Mesenchymal stem cell (in vitro differentiated cells and primary cell): ENCODE measurements around the gene CAPN1.

ENCODE experiments used
- DNase-seq: peaks from one replicate; pipeline ENCODE4 v3.0.0-alpha.2; 2013
- H2AFZ ChIP-seq: one replicate; pipeline ENCODE4 v1.6.1; 2013; ENCODE audit warnings: low read depth, mild to moderate bottlenecking, control low read depth, inconsistent platforms, low read length, moderate library complexity
- H2AK5ac ChIP-seq: 2 replicates; pipeline ENCODE4 v1.6.1; 2013; ENCODE audit warnings: low read length, moderate library complexity, mild to moderate bottlenecking, inconsistent platforms; ENCODE audit not compliant: severe bottlenecking
- H2BK120ac ChIP-seq: one replicate; pipeline ENCODE4 v1.6.1; 2013; ENCODE audit warnings: low read depth, mild to moderate bottlenecking, inconsistent platforms, low read length, moderate library complexity
- H2BK12ac ChIP-seq, 2 experiments: one replicate each; pipeline ENCODE4 v1.6.1; 2013; ENCODE audit warnings: inconsistent platforms in 2 of 2, low read length in 2 of 2, mild to moderate bottlenecking in 2 of 2, moderate library complexity in 2 of 2, control low read depth in 1 of 2
- H2BK15ac ChIP-seq: one replicate; pipeline ENCODE4 v1.6.1; 2013; ENCODE audit warnings: mild to moderate bottlenecking, low read depth, inconsistent platforms; ENCODE audit not compliant: poor library complexity, severe bottlenecking
- H2BK5ac ChIP-seq: 2 replicates; pipeline ENCODE4 v1.6.1; 2013; ENCODE audit warnings: low read depth, mild to moderate bottlenecking, low read length, control low read depth, inconsistent platforms; ENCODE audit not compliant: poor library complexity, severe bottlenecking
- H3K14ac ChIP-seq, 2 experiments: one replicate each; pipeline ENCODE4 v1.6.1; 2013; ENCODE audit warnings: inconsistent platforms in 2 of 2, low read length in 2 of 2, control low read depth in 1 of 2, mild to moderate bottlenecking in 1 of 2, moderate library complexity in 1 of 2
- H3K18ac ChIP-seq, 2 experiments: one replicate each; pipeline ENCODE4 v1.6.1; 2013; ENCODE audit warnings: inconsistent platforms in 2 of 2, low read length in 2 of 2, control low read depth in 1 of 2, low read depth in 1 of 2, mild to moderate bottlenecking in 1 of 2
- H3K23ac ChIP-seq, 2 experiments: one replicate each; pipeline ENCODE4 v1.6.1; 2013; ENCODE audit warnings: inconsistent platforms in 2 of 2, low read length in 2 of 2, mild to moderate bottlenecking in 2 of 2, moderate library complexity in 2 of 2, control low read depth in 1 of 2
- H3K27ac ChIP-seq: 2 replicates; pipeline ENCODE4 v1.5.1; 2013; ENCODE audit warnings: mild to moderate bottlenecking, moderate library complexity, low read length, control low read depth, inconsistent platforms; ENCODE audit not compliant: poor library complexity, severe bottlenecking
- H3K27me3 ChIP-seq, 2 experiments: 2 replicates each; pipeline versions ENCODE4 v1.6.1 to v1.7.0; 2013; ENCODE audit warnings: low read length in 2 of 2, mild to moderate bottlenecking in 2 of 2, moderate library complexity in 2 of 2, control low read depth in 1 of 2, inconsistent platforms in 1 of 2; ENCODE audit not compliant: control insufficient read depth in 1 of 2, insufficient read depth in 1 of 2
- H3K36me3 ChIP-seq, 2 experiments: 2 replicates each; pipeline versions ENCODE4 v1.6.1 to v1.7.0; 2013; ENCODE audit warnings: low read length in 2 of 2, control low read depth in 1 of 2, inconsistent platforms in 1 of 2, low read depth in 1 of 2, mild to moderate bottlenecking in 1 of 2; ENCODE audit not compliant: insufficient read depth in 2 of 2, control insufficient read depth in 1 of 2
- H3K4ac ChIP-seq, 2 experiments: one replicate each; pipeline ENCODE4 v1.6.1; 2013; ENCODE audit warnings: inconsistent platforms in 2 of 2, low read length in 2 of 2, mild to moderate bottlenecking in 2 of 2, moderate library complexity in 2 of 2, control low read depth in 1 of 2, low read depth in 1 of 2
- H3K4me1 ChIP-seq: 2 replicates; pipeline ENCODE4 v1.6.1; 2013; ENCODE audit warnings: low read depth, low read length, control low read depth; ENCODE audit not compliant: control insufficient read depth, insufficient read depth
- H3K4me2 ChIP-seq: 2 replicates; pipeline ENCODE4 v1.6.1; 2013; ENCODE audit warnings: low read length, mild to moderate bottlenecking, inconsistent platforms; ENCODE audit not compliant: poor library complexity, severe bottlenecking
- H3K4me3 ChIP-seq, 2 experiments: 2 replicates each; pipeline versions ENCODE4 v1.5.1 to v1.7.0; 2013; ENCODE audit warnings: low read length in 2 of 2, mild to moderate bottlenecking in 2 of 2, control low read depth in 1 of 2, low read depth in 1 of 2; ENCODE audit not compliant: insufficient read depth in 1 of 2
- H3K79me1 ChIP-seq: replicated peaks from 2 replicates; pipeline ENCODE4 v1.6.1; 2013; ENCODE audit warnings: mild to moderate bottlenecking, control low read depth, low read length, inconsistent platforms; ENCODE audit not compliant: poor library complexity, severe bottlenecking
- H3K9ac ChIP-seq: 2 replicates; pipeline ENCODE4 v1.7.0; 2013; ENCODE audit warnings: mild to moderate bottlenecking, low read length, moderate library complexity
- H3K9me3 ChIP-seq: 2 replicates; pipeline ENCODE4 v1.7.0; 2013; ENCODE audit warnings: mild to moderate bottlenecking, low read length; ENCODE audit not compliant: control insufficient read depth
- H4K8ac ChIP-seq: one replicate; pipeline ENCODE4 v1.6.1; 2013; ENCODE audit warnings: inconsistent platforms, mild to moderate bottlenecking, low read length, moderate library complexity
- H4K91ac ChIP-seq: one replicate; pipeline ENCODE4 v1.6.1; 2013; ENCODE audit warnings: mild to moderate bottlenecking, low read length, inconsistent platforms
- WGBS: methylation state at CpG from one replicate; pipeline ENCODE4 v1.1.7; 2013; ENCODE audit warnings: mixed read lengths; 5-methylcytosine and 5-hydroxymethylcytosine counted together

Gene CAPN1

DNA sequence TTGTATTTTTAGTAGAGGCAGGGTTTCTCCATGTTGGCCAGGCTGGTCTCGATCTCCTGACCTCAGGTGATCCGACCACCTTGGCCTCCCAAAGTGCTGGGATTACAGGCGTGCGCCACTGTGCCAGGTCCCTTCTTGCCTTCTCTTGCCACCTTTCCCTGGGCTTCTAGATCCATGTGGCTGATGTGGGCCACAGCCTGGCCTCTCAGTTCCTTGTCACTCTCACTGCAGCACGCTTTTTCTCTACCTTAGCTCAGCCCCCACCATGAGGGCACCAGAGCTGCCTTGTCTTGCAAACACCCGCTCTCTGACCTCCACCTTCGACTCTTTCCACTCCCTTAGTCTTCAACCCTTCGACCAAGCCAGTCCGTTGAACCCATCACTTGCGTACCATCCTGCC is 7.5 kb downstream of the CAPN1 start:
- 93% methylated on average over 10 of the region's 10 CpGs for WGBS
- H3K4me2 ChIP-seq: no peak overlapping the region
- no peak for DNase-seq
- H3K18ac ChIP-seq: no peak overlapping the region
- H2BK120ac ChIP-seq: no peak overlapping the region
- H3K79me1 ChIP-seq: peaks cover 38% of the 10 kb centered on the region
- H4K8ac ChIP-seq: no peak overlapping the region
- H2AFZ ChIP-seq: no peak overlapping the region
- H3K9me3 ChIP-seq: no peaks in the 10 kb centered on the region
- no peak overlapping the region for H4K91ac ChIP-seq
- peaks cover 3% of the 10 kb centered on the region for H3K4me1 ChIP-seq
- no peak overlapping the region for H3K9ac ChIP-seq
- H2BK5ac ChIP-seq: no peak overlapping the region
- H3K4ac ChIP-seq: no peak overlapping the region
- H2AK5ac ChIP-seq: no peak overlapping the region
- H2BK12ac ChIP-seq: no peak overlapping the region
- H3K14ac ChIP-seq: no peak overlapping the region
- H3K27ac ChIP-seq: no peak overlapping the region
- no peak overlapping the region for H2BK15ac ChIP-seq
- no peaks in the 10 kb centered on the region for H3K27me3 ChIP-seq
- peaks cover 67 to 88% of the 10 kb centered on the region in 2 experiments for H3K36me3 ChIP-seq
- H3K23ac ChIP-seq: no peak overlapping the region
- no peak overlapping the region for H3K4me3 ChIP-seq

DNA sequence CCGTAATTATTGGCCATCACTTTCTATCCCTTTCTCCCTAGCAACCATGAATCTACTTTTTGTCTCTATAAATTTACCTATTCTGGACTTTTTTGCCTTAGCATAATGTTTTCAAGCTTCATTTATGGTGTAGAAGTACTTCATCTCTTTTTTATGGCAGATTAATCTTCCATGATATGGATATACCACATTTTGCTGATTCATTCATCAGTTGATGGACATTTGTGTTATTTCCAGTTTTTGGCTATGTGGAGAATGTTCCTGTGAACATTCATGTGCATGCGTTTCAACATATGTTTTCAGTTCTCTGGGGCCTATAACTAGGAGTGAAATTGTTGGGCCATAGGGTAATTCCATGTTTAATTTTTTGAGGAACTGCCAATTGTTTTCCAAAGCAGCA is 12.8 kb downstream of the CAPN1 start:
- no peak overlapping the region for H3K27ac ChIP-seq
- H2BK12ac ChIP-seq: no peak overlapping the region
- no peak overlapping the region for H3K4ac ChIP-seq
- no peak overlapping the region for H3K23ac ChIP-seq
- no peak overlapping the region for H4K91ac ChIP-seq
- H3K36me3 ChIP-seq: peaks cover 35 to 89% of the 10 kb centered on the region in 2 experiments
- H3K9ac ChIP-seq: no peak overlapping the region
- no peak for DNase-seq
- H3K9me3 ChIP-seq: no peaks in the 10 kb centered on the region
- WGBS: 100% methylated on average over 2 of the region's 2 CpGs
- no peak overlapping the region for H3K14ac ChIP-seq
- H2AFZ ChIP-seq: no peak overlapping the region
- peaks cover 14% of the 10 kb centered on the region for H3K79me1 ChIP-seq
- H2AK5ac ChIP-seq: no peak overlapping the region
- no peak overlapping the region for H3K18ac ChIP-seq
- H3K4me3 ChIP-seq: no peak overlapping the region
- no peak overlapping the region for H2BK15ac ChIP-seq
- no peak overlapping the region for H3K4me2 ChIP-seq
- no peaks in the 10 kb centered on the region for H3K27me3 ChIP-seq
- H3K4me1 ChIP-seq: no peaks in the 10 kb centered on the region
- no peak overlapping the region for H2BK5ac ChIP-seq
- H2BK120ac ChIP-seq: no peak overlapping the region
- H4K8ac ChIP-seq: no peak overlapping the region

DNA sequence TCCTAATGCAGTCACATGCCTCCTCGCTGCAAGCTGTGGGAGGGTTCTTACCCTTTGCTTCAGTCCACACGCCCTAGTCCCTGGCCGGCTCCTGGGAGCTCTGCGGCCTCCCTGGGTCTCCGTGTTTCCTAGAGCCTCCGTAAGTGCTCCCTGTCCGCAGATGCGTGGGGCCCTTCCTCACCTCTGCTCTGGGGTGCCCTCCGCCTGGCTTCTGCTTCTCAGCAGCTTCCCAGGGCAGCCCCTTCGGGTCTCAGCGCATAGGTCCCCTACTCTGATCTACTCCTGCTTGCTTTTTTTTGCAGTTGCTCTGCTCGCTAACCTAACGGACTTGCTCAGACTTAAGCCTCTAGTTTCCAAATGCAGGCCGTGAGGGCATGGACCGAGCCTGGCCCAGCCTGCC is 22.4 kb downstream of the CAPN1 start:
- H3K27me3 ChIP-seq: no peaks in the 10 kb centered on the region
- peaks cover 10% of the 10 kb centered on the region for H3K79me1 ChIP-seq
- H4K8ac ChIP-seq: peak overlapping the region; percentile 85
- no peak overlapping the region for H2BK12ac ChIP-seq
- H3K4me2 ChIP-seq: no peak overlapping the region
- no peak overlapping the region for H3K23ac ChIP-seq
- H3K9ac ChIP-seq: no peak overlapping the region
- peaks cover 63 to 71% of the 10 kb centered on the region in 2 experiments for H3K36me3 ChIP-seq
- 96% methylated on average over 15 of the region's 15 CpGs for WGBS
- no peak overlapping the region for H2BK15ac ChIP-seq
- no peaks in the 10 kb centered on the region for H3K9me3 ChIP-seq
- H3K4me1 ChIP-seq: peaks cover 4% of the 10 kb centered on the region
- no peak overlapping the region for H2AFZ ChIP-seq
- H3K27ac ChIP-seq: no peak overlapping the region
- no peak overlapping the region for H3K18ac ChIP-seq
- no peak overlapping the region for H4K91ac ChIP-seq
- no peak overlapping the region for H2BK120ac ChIP-seq
- no peak overlapping the region for H3K4ac ChIP-seq
- DNase-seq: no peak
- H3K4me3 ChIP-seq: no peak overlapping the region
- no peak overlapping the region for H2BK5ac ChIP-seq
- no peak overlapping the region for H3K14ac ChIP-seq
- H2AK5ac ChIP-seq: no peak overlapping the region

DNA sequence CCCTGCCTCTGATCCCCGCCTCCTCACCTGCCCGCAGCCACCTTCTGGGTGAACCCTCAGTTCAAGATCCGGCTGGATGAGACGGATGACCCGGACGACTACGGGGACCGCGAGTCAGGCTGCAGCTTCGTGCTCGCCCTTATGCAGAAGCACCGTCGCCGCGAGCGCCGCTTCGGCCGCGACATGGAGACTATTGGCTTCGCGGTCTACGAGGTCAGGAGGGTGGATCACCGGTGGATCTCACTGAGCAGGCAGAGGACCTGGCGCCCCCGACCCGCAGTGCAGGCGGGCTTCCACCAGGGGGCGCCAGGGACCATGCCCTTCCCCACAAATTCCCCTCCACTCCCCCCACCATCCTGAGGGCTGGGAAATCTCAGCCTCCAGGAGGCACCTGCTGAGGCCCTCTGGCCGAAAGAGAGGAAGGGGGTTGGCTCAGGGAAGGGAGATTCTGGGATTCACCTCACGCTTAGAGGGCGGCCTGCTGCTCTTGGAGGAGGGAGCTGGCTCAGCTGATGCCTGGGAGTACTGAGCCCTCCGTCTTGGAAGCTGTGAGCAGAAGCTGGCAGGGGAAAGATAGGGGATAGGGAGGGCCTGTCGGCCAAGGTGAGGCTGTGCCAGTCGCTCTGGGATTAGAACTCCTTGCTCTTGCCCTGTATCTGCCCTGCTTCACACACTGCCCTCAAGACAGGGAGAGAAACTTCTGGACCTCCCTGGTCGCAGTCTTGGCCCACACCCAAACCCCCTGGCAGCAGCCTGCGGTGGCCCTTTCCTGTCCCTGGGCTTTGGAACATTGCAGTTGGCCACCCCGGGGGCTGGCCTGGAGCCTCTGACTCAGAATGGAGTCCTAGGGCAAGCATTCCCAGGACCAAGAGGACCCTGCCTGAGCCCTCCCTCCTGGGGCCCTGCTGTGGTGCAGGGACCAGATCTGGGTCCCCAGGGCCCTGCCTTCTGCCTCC is 23.2 kb downstream of the CAPN1 start:
- H4K91ac ChIP-seq: no peak overlapping the region
- no peak overlapping the region for H2BK12ac ChIP-seq
- H3K14ac ChIP-seq: no peak overlapping the region
- H3K23ac ChIP-seq: no peak overlapping the region
- H3K4me1 ChIP-seq: peaks cover 4% of the 10 kb centered on the region
- no peaks in the 10 kb centered on the region for H3K27me3 ChIP-seq
- H2BK15ac ChIP-seq: no peak overlapping the region
- H3K36me3 ChIP-seq: peaks cover 70 to 71% of the 10 kb centered on the region in 2 experiments
- H3K18ac ChIP-seq: no peak overlapping the region
- H2BK5ac ChIP-seq: no peak overlapping the region
- peak overlapping the region; percentile 85 for H4K8ac ChIP-seq
- WGBS: 60% methylated on average over 24 of the region's 38 CpGs
- H3K27ac ChIP-seq: no peak overlapping the region
- H2BK120ac ChIP-seq: no peak overlapping the region
- no peak overlapping the region for H3K4me3 ChIP-seq
- no peak overlapping the region for H2AK5ac ChIP-seq
- peaks cover 15% of the 10 kb centered on the region for H3K79me1 ChIP-seq
- no peak overlapping the region for H3K4me2 ChIP-seq
- no peak overlapping the region for H3K4ac ChIP-seq
- H3K9ac ChIP-seq: no peak overlapping the region
- no peaks in the 10 kb centered on the region for H3K9me3 ChIP-seq
- peak; percentile 35 for DNase-seq
- H2AFZ ChIP-seq: no peak overlapping the region
